Ovary (tissue), 3 donors: ENCODE data around the gene DUSP2.

ENCODE experiments used
- POLR2A ChIP-seq: fragments of 450-650 bp; IDR thresholded peaks from one replicate; pipeline ENCODE4 v1.6.1; 2017; ENCODE audit warnings: antibody characterized with exemption, mild to moderate bottlenecking, moderate library complexity
- TF ChIP-seq, protein P1 (sequence below), 3 donors: fragments of 450-650 bp in 2 of 3; fragments of 200-600 bp in 1 of 3; IDR thresholded peaks; one replicate each; pipeline versions ENCODE4 v1.5.1 to v1.8.0; 2016 to 2022; ENCODE audit warnings: antibody characterized with exemption in 3 of 3, mild to moderate bottlenecking in 1 of 3
- donor health status: DM: no; HTN: no; CAD: no.

GRCh38 chr2:96099861-96100798 lies 45.1 kb downstream of the DUSP2 start:
- TF ChIP-seq, protein P1, sequence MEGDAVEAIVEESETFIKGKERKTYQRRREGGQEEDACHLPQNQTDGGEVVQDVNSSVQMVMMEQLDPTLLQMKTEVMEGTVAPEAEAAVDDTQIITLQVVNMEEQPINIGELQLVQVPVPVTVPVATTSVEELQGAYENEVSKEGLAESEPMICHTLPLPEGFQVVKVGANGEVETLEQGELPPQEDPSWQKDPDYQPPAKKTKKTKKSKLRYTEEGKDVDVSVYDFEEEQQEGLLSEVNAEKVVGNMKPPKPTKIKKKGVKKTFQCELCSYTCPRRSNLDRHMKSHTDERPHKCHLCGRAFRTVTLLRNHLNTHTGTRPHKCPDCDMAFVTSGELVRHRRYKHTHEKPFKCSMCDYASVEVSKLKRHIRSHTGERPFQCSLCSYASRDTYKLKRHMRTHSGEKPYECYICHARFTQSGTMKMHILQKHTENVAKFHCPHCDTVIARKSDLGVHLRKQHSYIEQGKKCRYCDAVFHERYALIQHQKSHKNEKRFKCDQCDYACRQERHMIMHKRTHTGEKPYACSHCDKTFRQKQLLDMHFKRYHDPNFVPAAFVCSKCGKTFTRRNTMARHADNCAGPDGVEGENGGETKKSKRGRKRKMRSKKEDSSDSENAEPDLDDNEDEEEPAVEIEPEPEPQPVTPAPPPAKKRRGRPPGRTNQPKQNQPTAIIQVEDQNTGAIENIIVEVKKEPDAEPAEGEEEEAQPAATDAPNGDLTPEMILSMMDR (IDR thresholded peaks at IDR 0.05), result no peak
- no peak for TF ChIP-seq POLR2A
